GM19240 (cell line): Measurements from ENCODE around the gene STARD13.

Source experiments
- DNase-seq: peaks from one replicate; pipeline ENCODE4 v3.0.0; 2011; ENCODE audit warnings: low spot score; ENCODE audit not compliant: insufficient read length

Gene STARD13

GRCh38 chr13:33228648-33229445 lies 56.7 kb downstream of the STARD13 start:
- no peak for DNase-seq

DNA sequence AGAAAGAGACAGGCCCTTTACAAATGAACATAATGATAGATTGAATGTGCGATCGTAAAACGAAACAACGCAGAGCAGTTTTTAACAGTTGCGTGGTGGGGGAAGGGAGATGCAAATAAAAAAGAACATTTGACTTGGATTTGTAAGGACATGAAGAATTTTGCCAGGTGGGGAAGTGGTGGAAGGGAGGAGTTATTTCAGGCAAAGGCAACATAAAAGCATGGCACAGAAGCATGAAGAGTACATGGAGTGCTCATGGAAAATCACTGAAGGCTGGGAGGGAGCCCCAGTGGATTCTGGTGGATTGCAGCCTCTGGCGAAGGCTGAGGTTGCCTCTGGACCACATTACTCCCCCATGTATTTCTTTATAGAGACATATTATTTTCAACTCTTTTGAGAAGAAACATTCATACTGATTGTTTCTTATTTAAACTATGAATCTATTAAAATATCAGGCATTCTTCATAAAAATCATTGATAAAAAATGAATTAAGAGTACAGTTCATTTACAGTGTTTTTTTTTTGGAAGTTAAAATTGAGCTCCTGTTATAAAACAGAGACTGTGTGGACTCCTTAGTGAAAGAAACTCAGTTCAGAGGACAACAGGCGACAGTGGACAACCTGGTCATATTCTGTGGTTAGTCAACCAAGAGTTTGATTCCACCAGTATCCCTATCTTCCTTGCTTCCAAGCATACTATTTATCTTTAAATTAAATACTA lies 57.5 kb downstream of the STARD13 start:
- no peak for DNase-seq

DNA sequence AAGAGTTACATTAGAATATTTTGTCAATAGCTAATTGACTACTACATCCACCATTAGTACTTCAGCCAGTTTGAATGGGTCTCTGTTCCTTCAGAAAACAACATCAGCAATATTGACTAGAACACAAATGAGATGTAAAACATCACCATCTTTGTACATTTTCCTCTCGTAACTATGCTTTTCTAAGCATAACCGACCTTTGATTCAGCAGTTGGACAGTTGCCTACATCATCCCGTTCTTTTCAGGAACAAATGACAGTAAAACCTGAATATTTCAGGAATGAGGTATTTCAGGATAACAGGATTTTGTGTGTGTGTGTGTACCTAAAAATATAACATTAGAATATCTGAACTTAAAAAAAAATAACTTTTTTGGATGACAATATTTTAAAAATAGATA lies 60.9 kb downstream of the STARD13 start:
- no peak for DNase-seq

- no peak for DNase-seq
Measured at GRCh38 chr13:33224191-33224590, 61.4 kb downstream of the STARD13 start.

DNA sequence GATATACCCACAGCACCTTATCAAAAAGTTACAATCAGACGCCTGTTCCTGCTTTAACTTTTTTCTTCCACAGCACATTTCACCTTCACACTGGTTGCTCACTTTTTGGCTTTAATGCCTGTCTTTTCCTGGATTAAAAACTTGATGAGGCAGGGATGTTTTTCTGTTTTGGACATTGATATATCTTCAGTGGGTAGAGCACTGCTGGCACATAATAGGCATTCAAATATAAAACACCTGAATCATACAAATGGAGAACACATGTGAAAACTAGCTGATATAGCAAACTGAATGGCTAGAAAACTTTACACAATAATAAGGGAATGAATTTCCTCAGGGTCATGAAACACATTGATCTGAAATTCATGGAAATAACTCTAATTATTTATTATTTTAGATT lies 65.6 kb downstream of the STARD13 start:
- DNase-seq, result no peak

- no peak for DNase-seq
Measured at GRCh38 chr13:33218426-33218825, 67.1 kb downstream of the STARD13 start.

DNA sequence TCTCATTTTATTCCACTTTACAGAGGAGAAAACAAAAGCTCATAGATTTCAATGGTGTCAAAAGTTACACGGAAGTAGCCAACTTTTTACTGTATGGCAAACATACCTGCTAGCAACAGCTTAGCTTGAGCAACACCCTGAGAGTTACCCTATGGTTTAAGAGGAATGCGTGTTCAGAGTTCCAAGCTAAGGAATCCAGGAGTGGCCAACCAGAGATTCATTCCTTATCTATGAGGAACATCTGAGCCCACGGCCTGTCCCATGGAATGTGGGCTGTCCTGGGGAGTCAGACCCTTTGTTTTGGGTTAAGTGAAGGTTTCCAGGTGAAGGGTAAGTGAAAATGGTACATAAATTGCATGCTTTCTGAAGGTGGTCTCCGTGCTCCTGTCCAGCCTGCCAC lies 67.5 kb downstream of the STARD13 start:
- DNase-seq, result no peak

GRCh38 chr13:33217256-33217655 lies 68.3 kb downstream of the STARD13 start:
- no peak for DNase-seq

- DNase-seq, result no peak
Measured at GRCh38 chr13:33213797-33214196, 71.8 kb downstream of the STARD13 start.

GRCh38 chr13:33213024-33213768 lies 72.4 kb downstream of the STARD13 start:
- no peak for DNase-seq

GRCh38 chr13:33212396-33212795 lies 73.2 kb downstream of the STARD13 start:
- DNase-seq, result no peak

GRCh38 chr13:33210090-33210489 lies 75.5 kb downstream of the STARD13 start:
- DNase-seq, result no peak

- no peak for DNase-seq
Measured at GRCh38 chr13:33208290-33209220, 77.0 kb downstream of the STARD13 start.

GRCh38 chr13:33207615-33207961 lies 78.0 kb downstream of the STARD13 start:
- DNase-seq, result no peak

DNA sequence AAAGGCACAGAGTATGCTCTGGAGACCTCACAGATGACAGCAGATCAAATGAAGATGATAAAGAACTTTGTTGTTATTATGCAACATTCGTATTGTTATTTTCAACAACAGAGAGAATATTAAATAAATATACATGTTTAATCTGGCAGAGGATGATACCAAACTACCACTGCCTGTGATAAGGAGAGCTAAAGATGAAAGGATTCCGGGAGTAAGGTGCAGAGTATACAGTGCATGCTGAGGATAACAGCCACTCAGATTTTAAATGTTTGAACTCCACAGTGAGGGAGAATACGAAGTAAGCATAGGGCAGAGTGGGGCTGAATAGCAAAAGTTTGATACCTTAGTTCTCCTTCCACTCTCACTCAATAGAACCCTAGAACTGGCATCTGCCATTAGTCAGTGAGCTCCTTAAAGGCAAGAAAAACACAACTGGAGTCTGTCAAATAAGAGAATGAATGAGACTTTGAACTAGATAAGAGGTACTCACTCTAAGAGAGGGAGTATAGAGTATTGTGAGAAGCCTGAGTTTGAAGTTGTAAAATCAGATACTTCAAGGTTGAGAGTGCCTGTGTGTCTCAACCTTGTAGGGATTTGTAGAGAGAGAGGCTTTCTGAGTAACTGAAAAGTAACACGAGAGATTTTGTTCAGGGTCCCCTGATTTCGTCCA lies 78.5 kb downstream of the STARD13 start:
- no peak for DNase-seq

GRCh38 chr13:33206425-33206824 lies 79.1 kb downstream of the STARD13 start:
- DNase-seq, result no peak

- DNase-seq, result no peak
Measured at GRCh38 chr13:33205804-33206221, 79.7 kb downstream of the STARD13 start.

DNA sequence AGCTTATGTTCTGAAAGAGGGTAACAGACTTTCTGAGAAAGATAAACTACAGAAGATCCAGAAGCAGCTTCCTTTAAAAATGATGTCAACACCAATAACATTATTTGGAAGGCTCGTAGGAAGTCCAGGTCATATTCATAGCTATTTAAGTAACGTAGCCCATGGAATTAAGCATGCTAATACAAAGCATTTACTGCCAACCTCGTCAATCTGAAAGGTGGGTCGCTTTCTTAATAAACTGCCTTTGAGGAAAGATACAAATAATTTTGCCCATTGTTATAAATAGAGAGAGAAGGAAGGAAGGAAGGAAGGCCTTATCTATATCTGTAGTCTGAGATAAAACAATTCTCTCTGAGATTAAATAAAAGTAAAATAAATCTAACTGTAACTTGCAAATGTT lies 80.3 kb downstream of the STARD13 start:
- no peak for DNase-seq

DNA sequence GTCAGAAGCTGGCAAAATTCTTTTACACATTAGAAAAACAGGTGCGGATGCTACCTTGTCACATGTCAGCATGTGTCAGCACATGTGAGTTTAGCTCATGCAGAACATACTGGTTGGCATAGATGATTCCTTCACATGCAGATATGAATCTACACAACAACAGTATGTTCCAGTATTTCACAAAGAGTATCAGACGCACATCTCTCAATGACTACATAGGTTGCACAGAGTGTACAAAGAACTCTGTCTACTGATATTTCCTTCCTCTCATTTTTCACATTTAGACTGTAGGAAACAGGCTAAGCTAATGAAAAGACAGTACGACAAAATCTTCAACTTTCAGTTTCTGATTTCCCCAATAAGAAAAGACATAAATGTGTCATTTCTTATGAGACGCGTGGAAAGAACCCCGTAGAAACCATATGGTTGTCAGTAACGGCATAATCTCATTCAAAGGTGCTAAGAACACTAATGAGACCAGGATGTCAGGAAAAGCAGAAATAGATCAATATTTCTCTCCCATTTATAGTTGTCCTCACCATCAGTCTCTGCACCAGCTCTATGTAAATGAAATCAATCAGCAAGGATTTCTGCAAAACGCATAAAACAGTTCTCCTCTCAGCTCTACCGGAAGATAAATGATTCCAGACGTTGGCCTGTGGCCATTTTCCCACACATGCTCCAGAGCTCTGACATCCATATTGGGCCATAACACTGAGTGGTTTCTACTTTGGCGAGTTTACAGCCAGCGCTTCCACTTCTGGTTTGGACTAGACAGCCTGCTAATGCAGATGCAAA lies 81.2 kb downstream of the STARD13 start:
- DNase-seq, result no peak

DNA sequence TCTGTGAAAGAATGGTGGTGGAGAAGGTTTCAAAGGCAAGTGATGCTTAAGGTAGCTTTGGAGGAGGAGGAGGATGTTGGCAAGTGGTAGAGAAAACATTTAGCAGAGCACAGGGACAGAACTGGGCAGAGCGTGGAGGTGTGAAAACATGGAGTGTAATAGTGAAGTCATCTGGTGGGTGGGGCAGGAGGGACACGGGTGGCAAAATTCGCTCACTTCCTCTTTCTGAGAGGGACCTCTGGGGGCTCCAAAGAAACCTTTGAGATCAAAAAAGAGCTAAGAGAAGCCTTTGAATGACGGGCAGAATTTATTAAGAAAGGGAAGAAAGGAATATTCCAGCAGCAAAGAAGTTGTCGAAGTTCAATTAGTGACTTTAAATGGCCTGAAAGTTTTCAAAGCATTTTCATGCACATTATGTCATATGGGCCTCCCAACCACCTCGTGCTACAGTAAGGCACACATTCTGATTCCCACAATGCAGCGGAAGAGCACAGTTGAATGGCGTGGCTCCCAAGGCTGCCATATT lies 82.8 kb downstream of the STARD13 start:
- no peak for DNase-seq
